Stimulated activated naive CD4-positive, alpha-beta T cell (primary cell): ENCODE measurements around the gene TP53AIP1.
"Not testable (repeated sequence)": the region's sequence is repeated elsewhere in the genome, so short reads cannot be mapped to it uniquely, and the experiment has no call there.

ENCODE experiments used
- DNase-seq, 6 experiments: peaks; one replicate each; lab custom pipeline; 2025; lab: John Stamatoyannopoulos, UW

TP53AIP1 gene

DNA sequence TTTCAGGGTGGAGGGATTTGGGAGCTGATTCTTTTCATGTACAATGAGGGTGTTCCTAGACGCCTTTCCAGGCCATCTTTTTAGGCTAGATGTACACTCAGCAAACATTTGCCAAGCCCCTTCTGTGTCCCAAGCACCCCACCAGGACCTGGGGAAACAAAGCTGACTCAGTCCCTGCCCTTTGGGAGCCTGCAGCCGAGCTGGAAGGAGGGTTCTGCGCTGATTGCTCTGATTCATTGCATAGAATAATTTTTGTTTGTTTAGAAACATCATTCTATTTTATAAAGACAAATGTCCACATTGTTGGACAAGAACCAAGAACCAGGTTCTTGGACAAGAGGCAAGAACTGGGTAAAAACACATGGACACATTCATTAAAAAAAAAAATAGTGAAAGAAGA lies 16.7 kb downstream of the TP53AIP1 start:
- no peak for DNase-seq

DNA sequence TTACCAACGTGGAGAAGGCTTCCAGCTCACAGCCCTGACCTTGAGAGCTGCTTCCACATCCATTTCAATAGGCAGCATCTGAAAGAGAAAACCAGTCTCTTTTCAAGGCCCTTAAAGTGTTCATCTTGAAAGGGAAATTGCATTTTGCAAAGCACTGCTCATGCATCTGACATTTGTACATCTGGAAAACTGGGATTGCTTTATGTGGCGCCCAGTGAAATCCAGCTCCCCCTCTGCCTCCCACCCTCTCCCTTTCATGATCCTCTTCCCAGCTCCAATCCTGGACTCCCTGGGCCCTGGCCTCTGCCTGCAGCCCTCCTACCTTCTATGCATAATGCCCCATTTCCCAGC lies 17.4 kb downstream of the TP53AIP1 start:
- no peak for DNase-seq

DNA sequence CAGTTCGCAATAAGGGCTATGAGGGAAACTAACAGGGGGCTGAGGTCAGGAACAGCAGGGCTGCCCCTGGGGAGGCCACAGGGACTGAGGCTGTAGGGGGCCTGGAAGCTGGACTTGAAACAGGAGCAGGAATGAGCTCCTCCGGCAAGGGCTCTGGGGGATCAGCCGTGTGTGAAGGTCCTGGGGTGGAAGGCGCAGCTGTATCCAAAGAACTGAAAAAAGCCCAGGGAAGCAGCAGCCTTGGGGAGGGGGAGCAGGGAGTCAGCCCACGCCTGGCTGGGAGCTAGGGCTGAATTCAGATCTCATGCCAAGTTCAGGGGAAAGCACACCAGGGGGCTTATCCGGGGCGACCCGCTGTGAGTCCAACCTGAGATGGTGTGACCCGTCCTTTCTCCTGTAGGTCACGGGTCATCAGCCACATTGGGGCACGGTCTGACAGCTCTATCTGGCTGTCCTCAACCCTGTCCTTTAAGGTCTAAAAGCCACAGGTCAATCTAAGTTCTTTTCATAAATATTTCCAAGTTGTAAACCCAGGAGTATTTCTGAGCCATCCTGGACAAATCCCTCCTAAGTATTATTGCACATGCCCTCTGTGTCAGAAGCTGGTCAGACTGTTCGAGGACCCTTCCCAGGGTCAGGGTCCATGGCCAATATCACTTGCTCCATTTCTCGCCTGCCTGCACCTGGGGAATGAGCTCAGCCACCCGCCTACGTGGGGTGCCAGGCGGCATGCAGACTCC lies 18.0 kb downstream of the TP53AIP1 start:
- DNase-seq = no peak

DNA sequence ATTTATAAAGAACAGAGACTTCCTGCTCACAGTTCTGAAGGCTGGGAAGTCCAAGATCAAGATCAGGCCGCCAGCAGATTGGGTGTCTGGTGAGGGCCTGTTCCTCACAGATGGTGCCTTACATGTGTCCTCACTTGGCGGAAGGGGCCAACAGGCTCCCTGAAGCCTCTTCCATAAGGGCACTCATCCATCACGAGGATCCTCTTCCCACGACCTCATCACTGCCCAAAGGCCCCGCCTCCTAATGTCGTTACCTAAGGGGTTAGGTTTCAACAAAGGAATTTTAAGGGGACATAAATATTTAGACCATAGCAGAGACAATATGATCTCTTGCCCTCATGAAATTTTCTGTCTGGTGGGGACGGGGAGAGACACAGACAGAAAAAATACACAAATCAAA lies 18.6 kb downstream of the TP53AIP1 start:
- DNase-seq = no peak

DNA sequence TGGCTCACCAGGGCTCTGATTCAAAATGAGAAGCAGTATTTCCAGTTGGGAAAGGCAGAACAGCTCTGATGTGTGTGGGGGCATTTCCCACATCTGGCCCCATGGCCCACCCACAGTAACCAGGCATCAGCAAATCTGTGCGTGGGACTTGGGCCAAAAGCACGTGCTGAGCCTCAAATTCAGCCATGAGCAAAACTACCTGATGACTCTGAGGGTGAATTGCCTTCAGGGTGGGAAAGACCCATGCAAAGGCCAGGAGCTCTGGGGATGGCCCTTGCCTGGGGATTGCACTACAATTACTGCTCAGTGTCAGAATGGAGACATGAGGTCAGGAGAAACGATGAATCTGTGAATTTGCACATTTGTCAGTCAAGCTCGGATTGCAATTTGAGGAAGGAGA lies 20.9 kb downstream of the TP53AIP1 start:
- DNase-seq = no peak

DNA sequence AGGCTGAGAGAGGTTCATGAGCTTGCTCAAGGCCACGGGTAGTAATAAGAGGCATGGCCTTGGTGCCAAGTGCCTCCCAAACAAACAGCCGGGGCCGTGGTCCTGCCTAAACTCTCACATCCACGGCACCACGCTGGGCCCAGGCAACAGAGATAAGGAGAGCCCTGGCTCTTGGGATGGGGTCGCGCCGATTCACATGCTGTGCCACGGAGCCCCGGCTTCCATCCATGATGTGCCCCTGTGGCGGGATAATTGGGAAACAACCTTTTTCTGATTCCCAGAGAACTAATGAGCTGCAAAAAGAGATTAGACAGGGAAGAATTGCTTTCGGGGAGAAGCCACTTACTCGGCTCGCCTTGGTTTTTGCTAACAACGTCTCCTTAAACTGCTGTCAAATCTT lies 22.0 kb downstream of the TP53AIP1 start:
- DNase-seq = no peak

DNA sequence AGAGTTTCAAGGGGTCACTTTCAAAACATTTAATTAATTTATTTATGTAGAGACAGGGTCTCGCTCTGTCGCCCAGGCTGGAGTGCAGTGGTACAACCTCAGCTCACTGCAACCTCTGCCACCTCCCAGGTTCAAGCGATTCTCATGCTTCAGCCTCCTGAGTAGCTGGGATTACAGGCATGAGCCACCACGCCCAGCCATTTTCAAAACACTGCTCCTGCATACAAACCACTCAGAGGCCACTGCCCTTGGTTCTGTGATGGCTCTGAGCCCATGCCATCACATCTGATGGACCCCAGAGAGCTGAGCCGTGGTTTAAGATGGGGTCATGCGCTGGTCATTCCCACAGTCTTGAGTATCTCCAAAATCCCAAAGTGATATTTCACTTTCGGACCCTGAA lies 23.0 kb downstream of the TP53AIP1 start:
- not testable (repeated sequence) for DNase-seq

DNA sequence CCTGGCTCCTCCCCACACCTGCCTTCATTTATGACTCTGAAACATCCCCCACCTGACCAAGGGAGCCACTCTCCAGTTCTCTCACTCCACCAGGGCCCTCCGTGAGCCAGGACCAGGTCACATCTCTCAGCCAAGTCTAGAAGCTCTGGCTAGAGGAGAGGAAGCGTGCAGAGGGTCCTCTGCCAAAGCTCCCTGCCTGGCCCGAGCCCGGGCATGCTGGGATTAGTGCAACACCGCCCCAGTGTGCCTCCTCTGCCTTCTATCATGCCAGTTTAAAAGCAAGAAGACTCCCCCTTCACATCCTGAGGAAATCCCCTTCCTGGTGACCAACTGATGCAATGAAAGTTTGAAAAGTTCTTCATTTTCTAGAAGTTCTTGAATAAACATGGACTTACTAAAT lies 23.5 kb downstream of the TP53AIP1 start:
- no peak for DNase-seq

DNA sequence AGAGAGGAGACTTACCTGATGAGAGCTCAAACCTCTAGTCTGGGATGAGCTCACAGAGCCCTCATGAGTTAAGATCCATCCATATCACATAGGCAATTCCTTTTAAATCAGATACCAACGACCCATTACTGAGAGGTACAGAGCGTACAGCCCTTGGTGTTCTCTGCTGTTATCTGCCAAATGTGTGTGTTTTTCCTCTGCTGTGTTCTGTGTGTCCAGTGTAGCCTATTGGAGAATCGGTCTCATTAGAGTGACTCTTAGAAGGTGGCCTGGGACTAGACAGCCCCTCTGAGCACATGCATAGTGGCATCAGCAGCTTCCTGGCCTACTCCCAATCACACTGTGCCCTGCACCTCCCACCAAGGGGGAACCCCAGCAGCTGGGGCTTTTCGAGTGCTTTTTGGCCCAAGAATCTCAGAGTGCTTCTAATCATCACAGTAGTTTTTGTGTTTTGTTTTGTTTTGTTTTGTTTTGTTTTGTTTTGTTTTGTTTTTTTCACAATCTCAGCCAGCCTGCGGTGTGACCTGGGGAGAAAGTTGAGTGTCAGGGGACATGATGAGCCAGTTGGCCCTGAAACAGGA lies 25.4 kb downstream of the TP53AIP1 start:
- no peak for DNase-seq

DNA sequence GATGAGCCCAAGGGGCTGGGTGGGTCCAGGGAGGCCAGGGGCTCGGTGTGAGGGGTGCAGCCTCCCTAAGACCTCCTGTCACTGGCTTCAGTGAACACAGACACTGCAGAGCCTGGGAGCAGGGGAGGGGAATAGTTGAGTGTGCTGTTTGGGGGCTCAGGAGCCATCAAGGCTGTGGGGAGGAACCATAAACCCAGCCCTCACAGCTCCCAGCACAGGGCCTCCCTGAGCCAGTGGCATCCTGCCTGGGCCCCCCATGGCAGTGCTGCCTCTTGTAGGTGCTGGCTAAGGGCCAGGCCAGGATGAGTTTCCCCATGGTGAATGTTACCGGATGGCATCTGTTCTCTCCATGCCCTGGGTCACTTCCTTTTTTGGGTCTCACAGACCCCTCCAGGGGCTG lies 26.0 kb downstream of the TP53AIP1 start:
- no peak for DNase-seq

DNA sequence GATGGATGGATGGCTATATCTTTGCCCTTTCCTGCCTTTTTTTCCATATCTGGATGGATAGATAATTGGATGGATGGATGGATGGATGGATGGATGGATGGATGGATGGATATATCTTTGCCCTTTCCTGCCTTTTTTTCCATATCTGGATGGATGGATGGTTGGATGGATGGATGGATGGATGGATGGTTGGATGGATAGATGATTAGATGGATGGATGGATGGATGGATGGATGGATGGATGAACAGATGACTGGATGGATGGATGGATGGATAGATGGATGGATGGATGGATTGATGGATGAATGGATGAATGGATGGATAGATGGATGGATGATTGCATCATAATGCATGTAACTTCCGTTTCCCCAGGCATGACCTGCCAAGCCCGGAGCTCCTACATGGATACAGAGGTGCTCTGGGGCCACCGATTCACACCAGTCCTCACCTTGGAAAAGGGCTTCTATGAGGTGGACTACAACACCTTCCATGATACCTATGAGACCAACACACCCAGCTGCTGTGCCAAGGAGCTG lies 26.6 kb downstream of the TP53AIP1 start:
- DNase-seq = no peak

DNA sequence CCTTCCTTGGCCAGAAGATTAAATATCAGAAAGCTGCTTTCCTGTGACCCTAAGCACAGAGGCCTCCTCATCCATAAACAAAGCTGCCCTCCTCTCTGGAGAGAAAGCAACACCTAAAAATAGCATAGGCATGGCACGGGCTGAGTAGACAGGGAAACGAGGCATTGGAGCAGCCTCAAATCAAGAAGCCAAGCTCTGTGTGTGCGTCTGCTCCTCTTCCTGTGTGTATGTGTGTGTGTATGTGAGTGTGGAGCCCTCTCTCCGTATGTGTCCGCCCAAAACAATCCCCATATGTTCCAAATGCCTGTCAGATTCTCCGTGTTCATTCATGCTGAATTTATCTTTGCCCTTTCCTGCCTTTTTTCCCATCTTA lies 27.5 kb downstream of the TP53AIP1 start:
- no peak for DNase-seq

DNA sequence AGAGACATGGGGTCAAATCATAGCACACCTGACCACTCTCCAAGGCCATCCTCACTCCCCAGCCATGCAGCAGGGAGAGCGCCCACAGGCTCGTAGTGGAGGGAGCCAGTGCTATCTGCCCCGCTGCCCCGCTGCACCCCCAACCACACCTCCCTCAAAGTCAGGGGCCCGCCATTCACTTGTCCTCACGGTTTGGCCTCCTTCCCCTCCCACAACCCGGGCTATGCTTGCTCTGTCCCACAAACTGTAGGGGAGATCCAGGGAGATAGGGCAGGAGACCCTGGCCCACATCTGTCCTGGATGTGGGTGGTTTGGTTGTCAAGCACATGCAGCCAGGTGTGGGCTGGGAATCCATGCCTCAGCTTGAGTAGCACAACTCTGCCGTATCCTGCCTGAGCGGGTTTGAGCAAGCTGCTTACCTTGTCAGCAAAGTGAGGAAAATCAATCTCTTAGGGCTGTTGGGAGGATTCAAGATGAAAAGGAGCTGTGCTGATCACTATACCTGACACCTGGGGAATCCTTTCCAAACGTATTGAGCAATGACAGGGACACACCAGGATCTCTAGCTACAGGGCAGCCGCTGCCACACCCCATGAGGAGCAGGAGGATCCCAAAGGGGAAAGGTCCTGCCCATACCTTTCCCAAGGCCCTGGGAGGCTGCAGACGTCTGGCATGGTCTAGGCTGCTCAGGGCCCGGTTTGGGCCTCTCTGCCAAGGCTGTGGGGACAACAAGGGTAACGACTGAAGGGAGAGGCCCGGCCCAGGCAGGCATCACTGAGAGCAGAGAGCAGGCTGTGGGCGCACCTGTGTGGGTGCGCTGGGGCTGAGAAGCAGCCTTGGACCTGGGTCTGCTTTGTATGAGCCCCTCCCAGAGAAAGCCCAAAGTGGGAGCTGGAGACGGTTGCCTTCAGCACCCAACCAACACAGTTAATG lies 28.2 kb downstream of the TP53AIP1 start:
- no peak for DNase-seq

DNA sequence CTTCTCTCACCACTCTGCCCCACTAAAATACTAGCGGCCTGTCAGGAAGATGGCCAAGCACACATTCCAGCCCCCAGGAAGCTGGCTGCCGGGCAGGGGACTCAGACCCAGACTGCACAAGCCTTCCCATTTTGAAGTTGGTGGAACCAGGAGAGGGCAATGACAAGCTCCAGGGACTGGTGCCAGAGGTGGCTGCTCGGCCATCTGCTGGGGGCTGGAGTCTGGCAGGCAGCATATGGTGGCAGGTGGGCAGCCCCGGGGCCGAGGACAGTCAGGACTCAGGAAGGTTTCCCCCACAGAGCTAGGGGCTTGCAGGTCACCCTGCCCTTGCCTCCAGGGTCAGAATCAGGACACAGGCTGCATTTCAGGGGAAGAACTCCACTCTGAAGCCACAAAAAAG lies 28.9 kb downstream of the TP53AIP1 start:
- DNase-seq = no peak

DNA sequence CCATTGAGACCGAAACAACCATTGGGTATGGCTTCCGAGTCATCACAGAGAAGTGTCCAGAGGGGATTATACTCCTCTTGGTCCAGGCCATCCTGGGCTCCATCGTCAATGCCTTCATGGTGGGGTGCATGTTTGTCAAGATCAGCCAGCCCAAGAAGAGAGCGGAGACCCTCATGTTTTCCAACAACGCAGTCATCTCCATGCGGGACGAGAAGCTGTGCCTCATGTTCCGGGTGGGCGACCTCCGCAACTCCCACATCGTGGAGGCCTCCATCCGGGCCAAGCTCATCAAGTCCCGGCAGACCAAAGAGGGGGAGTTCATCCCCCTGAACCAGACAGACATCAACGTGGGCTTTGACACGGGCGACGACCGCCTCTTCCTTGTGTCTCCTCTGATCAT lies 31.0 kb downstream of the TP53AIP1 start:
- DNase-seq = no peak

DNA sequence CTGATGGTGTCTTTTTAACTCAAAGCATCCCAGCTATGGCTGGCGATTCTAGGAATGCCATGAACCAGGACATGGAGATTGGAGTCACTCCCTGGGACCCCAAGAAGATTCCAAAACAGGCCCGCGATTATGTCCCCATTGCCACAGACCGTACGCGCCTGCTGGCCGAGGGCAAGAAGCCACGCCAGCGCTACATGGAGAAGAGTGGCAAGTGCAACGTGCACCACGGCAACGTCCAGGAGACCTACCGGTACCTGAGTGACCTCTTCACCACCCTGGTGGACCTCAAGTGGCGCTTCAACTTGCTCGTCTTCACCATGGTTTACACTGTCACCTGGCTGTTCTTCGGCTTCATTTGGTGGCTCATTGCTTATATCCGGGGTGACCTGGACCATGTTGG lies 31.4 kb downstream of the TP53AIP1 start:
- DNase-seq = no peak

DNA sequence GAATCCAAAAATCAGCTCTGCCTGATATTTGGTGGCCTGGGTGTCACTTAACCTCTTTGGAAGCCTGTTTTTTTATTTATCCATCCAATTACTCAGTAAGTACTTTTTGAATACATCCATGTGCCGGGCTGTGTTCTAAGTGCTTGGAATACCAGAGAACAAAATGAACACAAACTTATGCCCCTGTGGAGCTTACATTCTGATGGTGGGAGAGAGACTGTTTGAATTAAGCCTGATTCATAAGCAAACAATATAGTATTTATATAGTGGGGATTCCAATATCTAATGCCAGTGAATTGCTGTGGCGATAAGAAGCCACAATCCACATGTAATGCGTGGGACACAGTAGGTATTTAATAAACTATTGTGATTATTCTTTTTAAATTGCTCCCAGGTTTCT lies 32.1 kb downstream of the TP53AIP1 start:
- DNase-seq = no peak

DNA sequence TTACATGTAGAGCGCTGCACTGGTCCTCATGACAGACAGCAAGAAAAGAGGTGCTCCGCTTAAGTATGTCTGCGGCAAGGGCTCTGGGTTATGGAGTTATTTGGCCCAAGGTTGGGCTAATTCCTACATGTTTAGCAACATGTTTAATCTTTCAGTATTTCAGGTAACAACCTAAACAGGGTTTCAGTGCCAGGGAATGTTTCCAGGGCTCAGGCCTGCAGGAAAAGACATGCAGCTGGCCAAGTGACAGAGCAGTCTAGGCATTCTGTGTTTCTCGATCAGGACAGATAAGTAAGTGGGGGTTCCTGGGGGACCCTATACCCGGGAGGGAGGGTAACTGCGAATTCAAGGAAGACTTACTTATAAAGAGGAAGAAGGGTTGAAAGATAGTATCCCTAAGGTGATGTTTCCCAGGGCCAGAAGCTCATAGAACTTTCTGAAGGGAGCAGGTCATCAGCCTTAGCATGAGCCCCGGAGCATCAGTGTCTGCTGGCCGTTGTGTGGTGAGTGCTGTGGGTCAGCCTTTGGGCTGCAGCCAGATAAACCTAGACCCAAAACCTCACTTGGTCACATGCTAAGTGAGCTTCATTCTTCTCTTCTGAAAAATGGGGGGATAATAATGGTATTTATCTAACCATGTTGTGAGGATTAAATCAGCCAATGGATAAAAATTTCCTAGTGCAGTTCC lies 33.1 kb downstream of the TP53AIP1 start:
- no peak for DNase-seq

DNA sequence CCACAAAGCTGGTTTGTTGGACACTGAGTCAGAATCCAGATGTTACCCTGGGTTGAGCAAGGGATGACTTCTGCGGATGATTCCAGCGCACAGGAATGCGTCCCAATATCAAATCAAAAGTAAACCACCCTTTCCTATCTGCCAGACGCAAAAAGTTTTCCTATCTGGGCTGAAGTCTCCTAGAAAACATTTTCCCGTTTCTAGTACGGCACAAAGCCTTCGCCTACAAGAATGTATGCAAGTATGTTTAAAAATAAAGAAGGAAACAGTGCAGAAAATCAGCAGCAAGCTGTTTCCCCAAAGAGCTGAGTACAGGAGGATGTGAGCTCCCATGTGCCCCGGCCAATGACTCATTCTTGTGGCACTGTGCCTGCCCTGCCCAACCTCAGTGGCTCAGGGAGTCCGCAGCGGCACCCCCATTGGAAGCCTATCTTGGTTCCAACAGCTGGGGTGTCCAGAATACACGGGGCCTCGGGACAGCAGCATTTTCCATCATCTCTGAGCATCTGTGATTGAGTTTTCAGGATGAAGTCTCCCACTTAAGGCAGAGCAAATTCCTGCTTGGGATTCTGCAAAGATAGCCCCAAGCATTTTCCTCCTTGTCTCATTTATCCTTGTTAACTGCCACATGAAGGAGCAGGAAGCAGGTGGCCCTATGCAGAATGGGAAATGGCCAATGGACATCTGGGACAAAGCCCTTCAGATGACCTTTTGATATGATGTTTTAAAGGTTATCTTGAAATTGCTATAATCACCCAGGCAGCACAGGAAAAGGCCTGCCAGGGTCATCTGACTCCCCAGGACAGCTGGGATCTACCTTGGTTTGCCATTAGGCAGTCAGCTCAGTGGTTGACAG lies 34.1 kb downstream of the TP53AIP1 start:
- no peak for DNase-seq

DNA sequence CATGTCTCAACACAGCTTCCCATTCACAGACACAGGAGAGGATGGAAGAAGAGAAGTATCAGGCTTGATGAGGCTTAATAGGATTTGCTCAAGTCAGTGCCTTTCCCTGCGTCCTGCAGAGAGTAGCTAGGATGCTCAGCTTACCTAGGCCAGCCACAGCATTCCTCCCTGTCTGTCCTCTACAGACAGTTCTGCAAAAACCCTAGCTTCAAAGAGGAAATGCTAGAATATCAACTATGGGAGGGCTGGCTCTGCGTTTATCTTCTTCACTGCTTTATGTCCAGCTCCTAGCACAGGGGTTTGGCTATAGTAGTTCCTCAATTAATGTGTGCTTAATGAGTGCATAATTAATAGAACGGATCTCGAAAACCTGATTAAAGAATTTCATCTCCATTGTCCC lies 35.1 kb downstream of the TP53AIP1 start:
- DNase-seq = no peak
